Endothelial cell of umbilical vein (primary cell): ENCODE measurements around the gene HCRT. TPM values are rescaled to one million over a fixed set of nuclear protein-coding genes. Genes with fewer than 3 reads are reported as not detected.

Source experiments
- BruUV-seq: library from RNA; stranded (reverse); fragments of 400-500 nt; replicated peaks from 2 replicates; lab custom pipeline; 2021; lab: Mats Ljungman, UMichigan
- CTCF ChIA-PET: fragments of 300-600, 350-600 bp; sonication (Branson Sonifier 250); formaldehyde crosslinking; loops from one replicate; lab custom pipeline; 2021; ENCODE audit warnings: antibody characterized with exemption, inconsistent platforms; lab: Charles Lee
- POLR2A ChIA-PET: fragments of 300-600, 350-600 bp; sonication (Branson Sonifier 250); formaldehyde crosslinking; loops from one replicate; lab custom pipeline; 2021; ENCODE audit warnings: antibody characterized with exemption, inconsistent platforms; lab: Charles Lee
- DNase-seq: peaks from one replicate; pipeline ENCODE4 v3.0.0-alpha.2; 2011; ENCODE audit warnings: low read depth, low spot score
- FAIRE-seq: peaks from 2 replicates; lab custom pipeline; 2011; peaks lifted over from hg19 to GRCh38; lab: Jason Lieb, UNC
- H2AFZ ChIP-seq: 2 replicates; pipeline ENCODE4 v1.6.0; 2012; ENCODE audit warnings: low read depth, low read length, control low read depth, inconsistent platforms
- H3K27ac ChIP-seq: 2 replicates; pipeline ENCODE4 v1.5.1; 2011; ENCODE audit warnings: low read depth, mild to moderate bottlenecking, control low read depth, low read length, moderate library complexity; ENCODE audit not compliant: insufficient read depth
- H3K27me3 ChIP-seq, 2 experiments: 2 replicates each; pipeline versions ENCODE4 v1.6.0 to v1.6.1; 2011; ENCODE audit warnings: low read length in 2 of 2, mixed read lengths in 1 of 2; ENCODE audit not compliant: control insufficient read depth in 2 of 2, insufficient read depth in 2 of 2
- H3K36me3 ChIP-seq, 2 experiments: 2 replicates in 1 of 2; 3 replicates in 1 of 2; pipeline ENCODE4 v1.5.1; 2011; ENCODE audit warnings: low read length in 2 of 2, mild to moderate bottlenecking in 1 of 2, moderate library complexity in 1 of 2; ENCODE audit not compliant: control insufficient read depth in 2 of 2, insufficient read depth in 2 of 2; ENCODE audit errors: extremely low read depth in 1 of 2
- H3K4me1 ChIP-seq: 3 replicates; pipeline ENCODE4 v1.5.1; 2011; ENCODE audit warnings: mild to moderate bottlenecking, low read length; ENCODE audit not compliant: control insufficient read depth, insufficient read depth; ENCODE audit errors: extremely low read depth
- H3K4me2 ChIP-seq: 2 replicates; pipeline ENCODE4 v1.6.1; 2011; ENCODE audit warnings: low read length, control low read depth, mixed read lengths; ENCODE audit not compliant: insufficient read depth
- H3K4me3 ChIP-seq, 3 experiments: fragments of 200-600 bp in 1 of 3; sonication (generic), shearing (Covaris generic) in 1 of 3; replicated peaks in 1 of 3; 2 replicates each; pipeline ENCODE4 v1.5.1; 2011 to 2016; ENCODE audit warnings: control low read depth in 3 of 3, low read length in 3 of 3, mild to moderate bottlenecking in 2 of 3, inconsistent platforms in 1 of 3, low read depth in 1 of 3, moderate library complexity in 1 of 3; ENCODE audit not compliant: insufficient read depth in 1 of 3
- H3K79me2 ChIP-seq: 2 replicates; pipeline ENCODE4 v1.6.0; 2012; ENCODE audit warnings: low read length, inconsistent platforms; ENCODE audit not compliant: control insufficient read depth, insufficient read depth
- H3K9ac ChIP-seq: replicated peaks from 2 replicates; pipeline ENCODE3; 2011; ENCODE audit warnings: low read length, control low read depth; ENCODE audit not compliant: insufficient read depth; ENCODE audit errors: extremely low read depth
- H3K9me1 ChIP-seq: replicated peaks from 3 replicates; pipeline ENCODE4 v1.6.0; 2011; ENCODE audit warnings: mild to moderate bottlenecking, low read length; ENCODE audit not compliant: control insufficient read depth, insufficient read depth; ENCODE audit errors: extremely low read depth
- H3K9me3 ChIP-seq: replicated peaks from 2 replicates; pipeline ENCODE4 v1.5.1; 2012; ENCODE audit warnings: low read length, inconsistent platforms; ENCODE audit not compliant: control insufficient read depth, insufficient read depth
- H4K20me1 ChIP-seq: replicated peaks from 2 replicates; pipeline ENCODE3; 2011; ENCODE audit warnings: mild to moderate bottlenecking, low read length; ENCODE audit not compliant: control insufficient read depth, insufficient read depth; ENCODE audit errors: extremely low read depth
- CTCF ChIP-seq, 2 donors: IDR thresholded peaks; 1 replicate in 1 of 2; 2 replicates in 1 of 2; pipeline ENCODE4 v1.5.1; 2011; ENCODE audit warnings: low read length in 2 of 2, mild to moderate bottlenecking in 2 of 2, moderate library complexity in 2 of 2, control low read depth in 1 of 2, inconsistent platforms in 1 of 2, low read depth in 1 of 2; ENCODE audit not compliant: insufficient read depth in 1 of 2; ENCODE audit errors: extremely low read depth in 1 of 2
- EZH2 ChIP-seq: IDR thresholded peaks from 2 replicates; pipeline ENCODE4 v1.6.1; 2012; ENCODE audit warnings: borderline replicate concordance, low read depth, mild to moderate bottlenecking, moderate library complexity, low read length, inconsistent platforms; ENCODE audit not compliant: severe bottlenecking
- FOS ChIP-seq: IDR thresholded peaks from 2 replicates; pipeline ENCODE4 v1.6.1; 2011; ENCODE audit warnings: mild to moderate bottlenecking, low read length, moderate library complexity, borderline replicate concordance; ENCODE audit not compliant: insufficient read depth
- GATA2 ChIP-seq: IDR thresholded peaks from 2 replicates; pipeline ENCODE4 v1.7.0; 2011; ENCODE audit warnings: low read depth, mild to moderate bottlenecking, moderate library complexity, mixed read lengths, low read length; ENCODE audit not compliant: insufficient read length, insufficient read depth
- JUN ChIP-seq: IDR thresholded peaks from 2 replicates; pipeline ENCODE4 v1.6.1; 2011; ENCODE audit warnings: borderline replicate concordance, low read depth; ENCODE audit not compliant: insufficient read length, insufficient read depth
- MAX ChIP-seq: IDR thresholded peaks from 2 replicates; pipeline ENCODE4 v1.6.1; 2011; ENCODE audit not compliant: insufficient read depth, insufficient read length
- MYC ChIP-seq: IDR thresholded peaks from one replicate; pipeline ENCODE4 v1.6.1; 2011; ENCODE audit warnings: mild to moderate bottlenecking, low read depth, low read length
- POLR2A ChIP-seq: IDR thresholded peaks from 2 replicates; pipeline ENCODE4 v1.6.1; 2012; ENCODE audit warnings: low read depth, mild to moderate bottlenecking, control low read depth, low read length
- POLR2AphosphoS5 ChIP-seq: IDR thresholded peaks from 2 replicates; pipeline ENCODE4 v1.6.1; 2012; ENCODE audit warnings: low read depth, mild to moderate bottlenecking, control low read depth, low read length, moderate library complexity; ENCODE audit not compliant: insufficient read depth
- dilution Hi-C: fragments of 300-500 bp; cut with MboI; formaldehyde crosslinking; loops from one replicate; pipeline ENCODE4 v1.15.0; 2019; ENCODE audit warnings: low sequenced_read_pairs; ENCODE audit not compliant: extremely low pct_ligation_motif_present
- intact Hi-C: fragments of 100-400 bp; cut with micrococcal nuclease; formaldehyde crosslinking; loops from one replicate; pipeline ENCODE4 v1.10.0; 2022
- polyA plus RNA-seq, 4 experiments: library from polyadenylated mRNA; depleted of rRNA in 3 of 4; stranded (reverse) in 3 of 4; unstranded in 1 of 4; fragments of >200 nt; gene quantifications; 2 replicates each; pipeline versions ENCODE4 v1.2.1 to v1.2.3, GENCODE V29; 2011 to 2012; ENCODE audit warnings: missing spikeins in 1 of 4
- total RNA-seq: library from RNA; stranded (reverse); gene quantifications from 2 replicates; pipeline ENCODE4 v1.2.3, GENCODE V29; 2021

The HCRT gene
- total and polyA plus RNA-seq, 2 donors (not counting 3 experiments of a cell fraction or from before 2014, with no cell fraction given), result not detected

- Histone ChIP-seq H3K27me3 (peaks cover 5 to 7% of the 10 kb centered on the region in 2 experiments), H3K9me1 (no peaks in the 10 kb centered on the region), H2AFZ (no peak overlapping the region), H4K20me1 (no peaks in the 10 kb centered on the region), H3K79me2 (no peaks in the 10 kb centered on the region), H3K4me3 (no peak overlapping the region), H3K9me3 (no peaks in the 10 kb centered on the region), H3K36me3 (no peaks in the 10 kb centered on the region), H3K9ac (no peak overlapping the region), H3K4me2 (no peak overlapping the region), H3K4me1 (peaks cover 14% of the 10 kb centered on the region), H3K27ac (no peak overlapping the region)
- intact Hi-C loops (no loop called here), dilution Hi-C loops (no loop called here)
- TF ChIP-seq POLR2A (no peak), MYC (no peak), POLR2AphosphoS5 (no peak), EZH2 (no peak), JUN (no peak), MAX (no peak), GATA2 (no peak), CTCF (IDR thresholded peaks at IDR 0.05; ENCODE audit: extremely low read depth in 1 of 2, insufficient read depth in 1 of 2, low read depth in 1 of 2, low read length in 2 of 2) (no peak), FOS (no peak)
- ChIA-PET CTCF (interaction anchor here (1.2 kb wide), 1 partner anchor 89 kb away, joined by 3 read pairs; no protein-coding TSS in a partner anchor), POLR2A (no interaction called here)
- BruUV-seq, result no TSS peak
- DNase-seq, result no peak
- FAIRE-seq, result no peak
These were observed 324 bp upstream of the HCRT start for GRCh38 chr17:42185621-42185930.
